OCI-LY7 (cell line): Measurements from ENCODE around the gene ELOVL1.

Source experiments
- EZH2phosphoT487 ChIP-seq: fragments of 200-600 bp; sonication (generic); IDR thresholded peaks from 2 replicates; pipeline ENCODE4 v1.6.1; 2018; ENCODE audit warnings: low read depth, borderline replicate concordance, mild to moderate bottlenecking, mixed run types, antibody characterized with exemption, low read length, moderate library complexity, mixed read lengths
- TF ChIP-seq, protein P1 (sequence below): fragments of 200-600 bp; sonication (generic); conservative IDR thresholded peaks from 2 replicates; pipeline ENCODE4 v1.5.1; 2014; ENCODE audit warnings: mild to moderate bottlenecking, antibody characterized with exemption, low read length, moderate library complexity, mixed read lengths

DNA sequence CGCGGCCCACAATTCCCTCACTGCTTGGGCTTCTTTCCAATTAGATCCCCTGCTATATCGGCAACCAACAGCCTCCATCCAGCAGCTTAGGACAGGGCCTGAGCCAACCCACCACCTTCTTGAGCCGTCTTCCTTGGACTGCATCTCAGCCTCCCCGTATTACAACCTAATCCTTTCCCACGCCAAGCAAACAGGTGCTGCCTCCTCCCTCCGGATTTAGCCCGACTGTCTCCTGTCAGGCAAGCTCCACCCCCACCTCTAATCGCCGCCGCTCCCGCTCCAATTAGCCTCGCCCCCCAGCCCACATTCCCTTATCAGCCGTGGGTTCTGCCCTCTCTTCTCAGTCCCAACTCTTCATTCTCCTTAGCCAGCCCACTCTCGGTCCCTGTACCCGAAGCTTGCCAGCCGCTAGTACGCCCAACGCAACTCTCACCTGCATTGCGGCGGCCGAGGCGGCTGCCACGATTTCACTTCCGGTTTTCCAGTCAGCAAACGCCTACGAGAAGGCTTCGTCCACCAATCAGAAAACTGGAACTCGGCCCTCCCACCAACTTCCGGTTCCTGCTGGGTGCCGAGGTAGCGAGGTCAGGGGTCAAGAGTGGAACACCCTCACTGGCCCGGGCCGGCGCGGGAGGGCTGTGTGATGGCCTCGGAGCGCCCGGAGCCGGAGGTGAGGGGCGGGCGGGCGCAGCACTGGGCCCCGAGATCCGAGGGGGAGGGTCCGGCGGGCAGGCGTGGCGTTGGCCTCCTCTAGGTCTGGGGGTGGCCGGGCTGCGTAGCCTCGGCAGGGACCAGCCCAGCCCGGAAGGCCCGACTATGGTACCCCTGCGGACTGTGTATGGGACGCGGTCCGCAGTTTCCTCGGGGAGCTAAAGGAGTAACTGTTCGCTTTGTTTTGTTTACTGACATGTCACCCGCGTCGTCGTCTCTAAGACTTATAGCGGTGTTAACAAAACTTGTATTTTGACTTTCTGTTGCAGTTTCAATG, 21.8 kb upstream of the ELOVL1 start, which contains the start of the genes MED8 and SZT2:
- TF ChIP-seq, protein P1, sequence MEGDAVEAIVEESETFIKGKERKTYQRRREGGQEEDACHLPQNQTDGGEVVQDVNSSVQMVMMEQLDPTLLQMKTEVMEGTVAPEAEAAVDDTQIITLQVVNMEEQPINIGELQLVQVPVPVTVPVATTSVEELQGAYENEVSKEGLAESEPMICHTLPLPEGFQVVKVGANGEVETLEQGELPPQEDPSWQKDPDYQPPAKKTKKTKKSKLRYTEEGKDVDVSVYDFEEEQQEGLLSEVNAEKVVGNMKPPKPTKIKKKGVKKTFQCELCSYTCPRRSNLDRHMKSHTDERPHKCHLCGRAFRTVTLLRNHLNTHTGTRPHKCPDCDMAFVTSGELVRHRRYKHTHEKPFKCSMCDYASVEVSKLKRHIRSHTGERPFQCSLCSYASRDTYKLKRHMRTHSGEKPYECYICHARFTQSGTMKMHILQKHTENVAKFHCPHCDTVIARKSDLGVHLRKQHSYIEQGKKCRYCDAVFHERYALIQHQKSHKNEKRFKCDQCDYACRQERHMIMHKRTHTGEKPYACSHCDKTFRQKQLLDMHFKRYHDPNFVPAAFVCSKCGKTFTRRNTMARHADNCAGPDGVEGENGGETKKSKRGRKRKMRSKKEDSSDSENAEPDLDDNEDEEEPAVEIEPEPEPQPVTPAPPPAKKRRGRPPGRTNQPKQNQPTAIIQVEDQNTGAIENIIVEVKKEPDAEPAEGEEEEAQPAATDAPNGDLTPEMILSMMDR: no peak
- TF ChIP-seq EZH2phosphoT487: no peak
